Measurements from ENCODE around the gene CDC37. TPM values are rescaled to one million over a fixed set of nuclear protein-coding genes. Genes with fewer than 3 reads are reported as not detected.
"Not testable (repeated sequence)": the region's sequence is repeated elsewhere in the genome, so short reads cannot be mapped to it uniquely, and the experiment has no call there.

CDC37 gene
- total RNA-seq, 2 experiments from 2014 or later, result 294 TPM

GRCh38 chr19:10407096-10407495 lies 3.8 kb upstream of the CDC37 start:
- CTCF ChIA-PET, result interaction anchor here (0.6 to 21.9 kb wide), 5 partner anchors 19 to 141 kb away, joined by 3 to 647 read pairs (median 4); partner anchors contain the start of genes ICAM1 and PDE4A
- POLR2A ChIA-PET, result interaction anchor here (0.6 to 4.9 kb wide), 2 partner anchors 10 to 25 kb away, joined by 7 to 27 read pairs; no protein-coding TSS in a partner anchor

- POLR2A ChIA-PET, result interaction anchor here (0.6 to 4.9 kb wide), 6 partner anchors 11 to 97 kb away, joined by 3 to 27 read pairs (median 7); no protein-coding TSS in a partner anchor
- CTCF ChIA-PET, result interaction anchor here (0.5 to 21.9 kb wide), 8 partner anchors 7 to 156 kb away, joined by 3 to 647 read pairs (median 3); partner anchors contain the start of gene PDE4A
These were observed 2.8 kb upstream of the CDC37 start for GRCh38 chr19:10406191-10406590.

- POLR2A ChIA-PET, result interaction anchor here (0.7 to 4.9 kb wide), 6 partner anchors 12 to 48 kb away, joined by 3 to 27 read pairs (median 7); no protein-coding TSS in a partner anchor
- CTCF ChIA-PET, result interaction anchor here (0.7 to 21.9 kb wide), 16 partner anchors 8 to 239 kb away, joined by 3 to 647 read pairs (median 5); partner anchors contain the start of genes KRI1, PDE4A and RAVER1
These were observed 1.8 kb upstream of the CDC37 start for GRCh38 chr19:10404888-10405820.

GRCh38 chr19:10402441-10403038 lies 802 bp downstream of the CDC37 start:
- ChIA-PET POLR2A (interaction anchor here (4.9 kb wide), 1 partner anchor 15 kb away, joined by 27 read pairs; no protein-coding TSS in a partner anchor), CTCF (interaction anchor here (2.0 to 21.9 kb wide), 7 partner anchors 11 to 149 kb away, joined by 5 to 647 read pairs (median 10); partner anchors contain the start of genes ICAM1 and PDE4A)

- POLR2A ChIA-PET, result no interaction called here
These were observed 3.5 kb downstream of the CDC37 start for GRCh38 chr19:10399878-10400277.

GRCh38 chr19:10399340-10399739 lies 4.0 kb downstream of the CDC37 start:
- POLR2A ChIA-PET, result not testable (repeated sequence)
- CTCF ChIA-PET, result interaction anchor here (0.8 to 21.9 kb wide), 6 partner anchors 9 to 141 kb away, joined by 3 to 647 read pairs (median 4); partner anchors contain the start of gene PDE4A

More at GRCh38 chr19:10399878-10400277, 3.5 kb downstream of the CDC37 start:
- CTCF ChIA-PET, result interaction anchor here (0.8 to 21.9 kb wide), 7 partner anchors 9 to 142 kb away, joined by 3 to 647 read pairs (median 4); partner anchors contain the start of genes ICAM1 and PDE4A

GRCh38 chr19:10398819-10399218 lies 4.5 kb downstream of the CDC37 start:
- ChIA-PET POLR2A (no interaction called here), CTCF (interaction anchor here (0.8 to 21.9 kb wide), 5 partner anchors 8 to 141 kb away, joined by 3 to 647 read pairs (median 4); partner anchors contain the start of gene PDE4A)

DNA sequence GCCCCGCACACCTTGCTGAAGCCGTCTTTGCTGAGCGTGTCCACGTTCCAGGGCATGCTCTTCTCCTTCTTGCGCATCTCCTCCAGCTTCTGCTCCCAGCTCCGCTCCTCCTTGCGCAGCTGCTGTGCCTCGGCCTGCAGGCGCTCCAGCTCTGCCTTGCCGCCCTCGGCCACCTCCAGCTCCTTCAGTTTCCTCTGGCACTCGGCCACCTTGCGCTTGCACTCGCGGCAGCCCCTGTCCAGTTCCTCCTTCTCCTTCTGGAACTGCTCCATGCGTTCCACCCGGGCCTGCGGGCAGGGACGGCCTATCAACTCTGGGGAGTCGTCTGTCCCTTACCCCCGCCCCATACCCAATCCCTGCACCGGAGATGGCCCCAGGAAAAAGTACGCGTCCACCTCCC lies 7.4 kb downstream of the CDC37 start:
- ChIA-PET POLR2A (no interaction called here), CTCF (interaction anchor here (0.6 to 1.0 kb wide), 2 partner anchors 137 to 1404 kb away, joined by 3 to 5 read pairs; no protein-coding TSS in a partner anchor)

DNA sequence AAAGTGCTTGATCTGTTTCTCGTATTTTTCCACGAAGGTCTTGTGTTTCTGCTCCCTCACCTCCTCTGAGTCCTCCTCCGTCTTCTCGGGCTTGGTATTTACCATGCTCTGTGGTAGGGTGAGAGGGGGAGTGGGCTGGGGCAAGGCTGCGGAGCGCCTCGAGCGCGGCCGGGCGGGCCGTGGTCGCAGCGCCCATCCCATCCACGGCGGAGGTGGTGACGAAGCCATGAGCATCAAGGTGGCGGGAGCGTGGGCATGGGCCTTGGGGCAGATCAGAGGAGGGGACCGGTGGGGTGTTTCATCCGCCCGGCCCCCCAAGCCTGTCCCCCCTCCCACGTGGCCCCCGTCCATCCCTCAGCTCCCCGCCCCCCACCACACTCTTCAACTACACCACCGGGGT lies 7.9 kb downstream of the CDC37 start:
- ChIA-PET CTCF (interaction anchor here (0.6 kb wide), 1 partner anchor 1405 kb away, joined by 5 read pairs; no protein-coding TSS in a partner anchor), POLR2A (no interaction called here)

DNA sequence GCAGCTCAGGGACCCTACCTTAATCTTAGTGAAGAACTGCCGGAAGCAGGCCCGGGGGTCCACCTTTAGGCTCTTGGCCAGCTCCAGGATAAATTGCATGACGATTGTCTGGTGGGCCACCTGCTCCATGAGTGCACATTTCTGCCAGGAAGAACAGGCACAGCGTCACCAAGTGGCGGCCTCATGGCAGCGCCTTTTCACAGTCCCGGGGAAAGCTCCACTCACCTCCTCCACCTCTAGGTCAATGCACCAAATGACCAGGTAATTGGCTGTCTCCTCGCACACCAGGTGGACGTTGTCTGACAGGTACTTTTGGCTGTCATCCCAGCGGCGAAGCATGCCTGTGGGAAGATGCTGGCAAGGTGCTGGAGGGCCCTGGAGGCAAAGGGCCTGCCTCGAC lies 8.3 kb downstream of the CDC37 start:
- CTCF ChIA-PET, result interaction anchor here (0.8 to 0.9 kb wide), 2 partner anchors 92 to 135 kb away, joined by 3 read pairs; no protein-coding TSS in a partner anchor
- POLR2A ChIA-PET, result no interaction called here

GRCh38 chr19:10393137-10393536 lies 10.2 kb downstream of the CDC37 start:
- POLR2A ChIA-PET, result no interaction called here
- CTCF ChIA-PET, result interaction anchor here (1.3 to 3.1 kb wide), 3 partner anchors 9 to 124 kb away, joined by 4 to 20 read pairs (median 7); partner anchors contain the start of gene CDC37

- ChIA-PET POLR2A (interaction anchor here (0.6 to 1.6 kb wide), 3 partner anchors 12 to 139 kb away, joined by 3 to 5 read pairs (median 4); partner anchors contain the start of gene TYK2), CTCF (interaction anchor here (0.6 to 3.1 kb wide), 8 partner anchors 10 to 288 kb away, joined by 3 to 42 read pairs (median 6); partner anchors contain the start of genes CDC37 and ICAM1)
These were observed 11.2 kb downstream of the CDC37 start for GRCh38 chr19:10392120-10392519.

- ChIA-PET POLR2A (interaction anchor here (0.6 to 1.0 kb wide), 2 partner anchors 98 to 120 kb away, joined by 4 to 6 read pairs; partner anchors contain the start of gene ICAM1), CTCF (interaction anchor here (0.5 to 3.1 kb wide), 23 partner anchors 9 to 161 kb away, joined by 3 to 42 read pairs (median 4); partner anchors contain the start of genes CDC37, ICAM1 and ICAM5)
These were observed 12.6 kb downstream of the CDC37 start for GRCh38 chr19:10390652-10391286.

DNA sequence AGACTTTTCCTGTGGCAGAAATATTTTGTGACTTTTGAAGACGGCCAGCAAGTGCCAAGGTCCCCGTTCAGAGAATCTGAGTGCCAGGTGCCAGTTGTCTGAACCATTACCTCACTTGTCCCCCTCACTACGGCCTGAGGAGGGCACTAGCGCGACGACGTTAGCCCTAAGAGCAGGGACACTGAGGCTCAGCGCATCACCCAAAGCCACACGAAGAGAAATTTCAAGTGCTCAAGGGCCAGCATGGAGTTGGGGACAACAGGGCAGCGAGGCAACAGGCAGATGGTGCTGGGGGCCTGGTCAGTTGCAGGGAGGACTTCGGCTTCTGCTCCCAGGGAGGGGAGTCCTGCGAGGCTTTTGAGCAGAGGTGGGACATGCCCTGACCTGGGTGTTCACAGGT lies 13.5 kb downstream of the CDC37 start:
- CTCF ChIA-PET, result interaction anchor here (0.8 to 10.6 kb wide), 13 partner anchors 9 to 161 kb away, joined by 3 to 145 read pairs (median 9); partner anchors contain the start of genes CDC37, ICAM1 and TYK2

GRCh38 chr19:10388957-10389356 lies 14.4 kb downstream of the CDC37 start:
- CTCF ChIA-PET, result interaction anchor here (0.6 to 10.6 kb wide), 23 partner anchors 8 to 160 kb away, joined by 3 to 145 read pairs (median 4); partner anchors contain the start of genes CDC37, ICAM1, RAVER1 and TYK2
- POLR2A ChIA-PET, result interaction anchor here (0.7 to 2.4 kb wide), 3 partner anchors 118 to 130 kb away, joined by 5 to 20 read pairs (median 5); partner anchors contain the start of gene ICAM1

More for the DNA sequence above, 13.5 kb downstream of the CDC37 start:
- POLR2A ChIA-PET, result interaction anchor here (0.6 to 2.4 kb wide), 3 partner anchors 50 to 119 kb away, joined by 6 to 20 read pairs (median 7); partner anchors contain the start of gene ICAM1

DNA sequence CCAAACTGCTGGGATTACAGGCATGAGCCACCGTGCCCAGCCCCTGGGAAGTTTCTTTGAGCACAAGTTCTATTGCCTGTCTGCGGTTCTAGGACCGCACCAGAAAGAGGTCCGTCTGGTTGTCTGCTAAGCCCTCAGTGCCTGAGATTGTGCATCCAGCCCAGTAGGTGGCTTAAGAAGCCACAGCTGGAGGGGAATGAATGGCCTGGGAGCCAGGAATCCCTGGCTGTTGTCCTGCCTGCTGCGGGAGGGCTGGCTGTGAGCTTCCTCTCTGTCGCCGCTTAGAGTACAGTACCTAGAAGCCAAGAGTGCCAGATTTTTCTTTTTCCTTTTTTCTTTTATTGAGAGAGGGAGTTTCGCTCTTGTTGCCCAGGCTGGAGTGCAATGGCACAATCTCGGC lies 18.8 kb downstream of the CDC37 start:
- ChIA-PET POLR2A (no interaction called here), CTCF (interaction anchor here (1.6 to 10.6 kb wide), 2 partner anchors 117 to 125 kb away, joined by 13 to 145 read pairs; partner anchors contain the start of gene ICAM1)

DNA sequence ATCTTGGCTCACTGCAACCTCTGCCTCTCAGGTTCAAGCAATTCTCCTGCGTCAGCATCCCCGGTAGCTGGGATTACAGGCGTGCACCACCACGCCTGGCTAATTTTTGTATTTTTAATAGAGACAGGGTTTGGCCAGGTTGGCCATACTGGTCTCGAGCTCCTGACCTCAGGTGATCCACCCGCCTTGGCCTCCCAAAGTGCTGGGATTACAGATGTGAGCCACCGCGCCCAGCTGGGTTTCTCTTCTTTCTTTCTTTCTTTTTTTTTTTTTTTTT lies 20.2 kb downstream of the CDC37 start:
- ChIA-PET CTCF (interaction anchor here (0.6 to 10.6 kb wide), 6 partner anchors 68 to 1843 kb away, joined by 3 to 145 read pairs (median 4); partner anchors contain the start of gene ICAM1), POLR2A (interaction anchor here (0.7 kb wide), 1 partner anchor 123 kb away, joined by 23 read pairs; no protein-coding TSS in a partner anchor)
